Measurements from ENCODE around the gene EXOC3L4.
A peak's percentile ranks its signal among the peaks of the same experiment; 100 is the strongest.

EXOC3L4 gene

DNA sequence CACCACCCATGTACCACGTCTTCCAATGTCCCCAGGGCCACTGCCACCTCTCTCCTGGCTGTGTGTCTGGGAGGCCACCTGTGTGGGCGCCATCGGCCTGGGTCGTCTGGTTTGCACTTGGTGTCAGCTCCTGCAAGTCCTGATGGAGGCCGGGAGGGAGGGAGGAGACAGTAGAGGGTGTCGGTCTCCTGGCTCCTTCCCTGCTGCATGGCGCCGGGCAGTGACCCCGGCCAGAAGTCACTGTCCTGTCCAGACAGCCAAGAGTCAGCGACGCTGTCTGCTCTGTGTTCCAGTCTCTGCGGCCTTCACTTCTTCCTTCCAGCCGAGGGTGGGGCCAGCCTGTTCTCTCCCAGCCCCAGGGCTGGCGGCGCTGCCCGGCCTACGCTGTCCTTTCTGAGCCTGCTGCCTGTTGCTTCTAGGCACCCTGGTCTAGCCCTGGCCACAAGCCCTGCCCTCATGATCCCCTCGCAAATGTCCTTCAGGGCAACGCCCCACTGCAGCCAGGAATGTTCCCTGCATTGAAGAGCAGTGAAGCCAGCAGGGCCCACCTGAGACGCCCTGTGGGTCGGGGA lies 23.5 kb upstream of the EXOC3L4 start:
- DNase-seq (ENCODE audit: low spot score), result no peak

DNA sequence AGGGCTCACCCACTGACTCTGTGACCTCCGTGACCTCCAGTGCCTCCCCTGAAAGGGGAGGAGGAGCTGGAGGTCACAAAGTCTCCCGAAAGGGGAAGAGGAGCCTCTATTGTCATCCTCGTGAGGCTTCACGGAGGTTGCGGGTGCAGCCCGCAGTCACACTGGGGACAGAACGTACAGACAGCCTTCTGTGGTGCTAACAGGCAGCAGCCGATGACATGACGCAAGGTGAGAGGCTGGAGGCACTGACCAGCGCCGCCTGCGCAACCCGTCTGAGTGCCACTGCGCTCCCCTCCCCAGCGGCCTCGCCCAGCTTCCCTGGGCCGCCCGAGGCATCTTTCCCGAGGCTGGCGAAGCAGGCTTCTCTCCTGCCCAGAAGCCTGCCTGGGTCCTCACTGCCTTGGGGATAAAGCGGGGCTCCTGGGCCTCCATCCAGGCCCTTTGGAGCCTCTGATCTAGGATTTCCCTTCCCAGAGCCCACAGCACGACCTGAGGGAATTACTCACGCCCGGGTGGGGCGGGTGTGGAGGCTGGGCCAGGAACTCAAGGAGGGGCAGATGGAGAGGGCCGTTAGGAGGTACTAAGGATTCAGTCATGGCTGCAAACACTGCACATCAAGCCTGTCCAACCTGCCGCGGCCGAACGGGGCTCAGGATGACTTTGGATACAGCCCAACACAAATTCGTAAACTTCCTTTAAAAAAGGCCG lies 22.8 kb upstream of the EXOC3L4 start:
- DNase-seq (ENCODE audit: low spot score), result no peak

DNA sequence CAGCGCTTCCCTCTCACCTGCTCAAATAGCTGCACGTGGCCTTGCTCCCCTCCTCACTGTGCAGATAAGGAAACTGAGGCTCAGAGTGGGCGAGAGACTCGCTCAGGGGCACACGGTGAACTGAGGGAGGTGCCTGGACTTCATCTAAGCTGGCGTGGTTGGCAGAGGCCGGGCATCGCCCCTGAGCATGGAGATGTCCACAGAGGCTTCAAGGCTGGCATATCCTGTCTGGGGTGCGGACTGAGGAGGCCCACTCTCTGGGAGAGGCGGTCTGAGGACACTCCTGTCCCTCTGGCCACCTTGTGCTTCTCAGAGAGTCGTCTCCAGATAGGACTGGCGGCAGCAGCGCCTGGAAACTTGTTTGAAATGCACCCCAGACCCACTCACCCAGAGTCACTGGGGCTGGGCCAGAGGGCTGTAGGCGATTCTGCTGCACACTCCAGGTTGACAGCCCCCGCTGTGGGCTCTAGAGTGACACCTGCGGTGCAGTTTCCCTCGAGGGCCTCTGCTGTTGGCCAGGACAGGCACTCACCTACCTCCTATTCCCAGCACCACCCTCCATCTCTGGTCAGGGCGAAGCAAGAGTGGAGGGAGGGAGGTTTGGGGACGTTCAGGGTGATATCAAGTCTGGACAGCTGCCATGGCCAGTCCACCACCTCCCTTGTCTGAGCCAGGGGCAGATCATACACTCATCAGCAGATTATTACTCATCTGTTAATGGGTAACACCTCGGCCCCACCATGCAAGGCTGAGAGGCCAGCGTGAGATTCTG lies 21.7 kb upstream of the EXOC3L4 start:
- DNase-seq (ENCODE audit: low spot score), result no peak

DNA sequence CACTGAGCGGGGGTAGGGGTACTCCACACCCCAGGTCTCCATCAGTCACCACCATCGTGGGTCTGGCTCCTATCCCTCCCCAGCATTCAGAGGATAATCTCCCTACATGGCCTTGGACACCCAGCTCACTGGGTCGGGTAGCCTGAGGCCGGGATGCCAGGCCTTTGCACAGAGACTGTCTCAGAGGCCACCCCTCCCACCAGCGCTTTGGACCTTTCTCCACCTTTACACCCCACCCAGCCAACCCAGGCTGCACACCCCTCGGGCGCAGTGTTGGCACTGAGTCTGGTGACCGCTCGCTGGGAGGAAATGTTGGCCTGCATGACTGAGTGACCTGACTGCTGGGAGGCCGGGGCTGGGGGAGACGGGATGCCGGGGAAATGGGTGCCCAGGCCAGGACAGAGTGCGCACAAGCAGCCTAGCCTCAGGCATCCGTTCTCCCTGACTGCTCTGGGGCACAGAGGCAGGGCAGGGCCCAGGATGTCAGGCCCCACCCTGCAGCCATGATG lies 21.1 kb upstream of the EXOC3L4 start:
- no peak for DNase-seq (ENCODE audit: low spot score)

DNA sequence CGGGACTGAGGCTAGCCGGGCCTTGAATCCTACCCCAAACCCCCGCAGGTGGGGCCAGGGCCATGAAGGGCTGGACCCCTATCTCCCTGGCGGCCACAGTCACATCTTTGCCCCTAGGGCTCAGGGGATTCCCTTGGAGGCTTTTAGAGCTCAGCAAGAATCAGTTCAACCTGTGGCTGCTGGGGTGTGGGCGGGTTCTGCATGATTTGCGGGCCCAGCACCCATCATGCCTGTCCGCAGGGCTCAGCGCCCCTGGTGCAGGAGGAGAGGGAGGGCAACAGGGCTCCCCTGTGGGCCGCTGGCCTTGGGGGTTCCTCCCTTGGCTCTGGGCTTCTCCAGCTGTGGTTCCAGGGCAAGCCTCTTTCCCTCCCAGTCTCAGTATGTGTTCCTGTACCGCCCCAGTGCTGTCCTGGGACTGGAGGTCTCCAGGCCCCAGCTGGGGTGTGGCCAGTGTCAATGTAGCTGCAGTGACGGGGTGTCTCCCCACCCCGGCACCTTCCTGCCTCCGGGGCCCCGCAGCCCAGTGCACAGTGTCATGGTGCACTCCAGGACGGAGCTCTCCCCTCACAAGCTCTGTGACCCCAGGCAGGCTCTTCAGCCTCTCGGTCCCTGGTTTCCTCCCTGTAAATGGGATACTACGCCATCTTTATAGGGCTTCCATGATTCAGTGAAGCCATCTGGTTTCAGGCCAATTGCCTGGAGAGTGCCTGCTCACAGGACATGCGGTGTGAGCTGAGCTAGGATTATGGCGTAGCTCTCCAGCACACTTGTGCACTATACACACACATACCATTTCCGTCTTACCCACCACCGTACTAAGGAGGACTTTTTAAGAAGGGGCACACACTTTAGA lies 20.4 kb upstream of the EXOC3L4 start:
- DNase-seq (ENCODE audit: low spot score), result no peak

DNA sequence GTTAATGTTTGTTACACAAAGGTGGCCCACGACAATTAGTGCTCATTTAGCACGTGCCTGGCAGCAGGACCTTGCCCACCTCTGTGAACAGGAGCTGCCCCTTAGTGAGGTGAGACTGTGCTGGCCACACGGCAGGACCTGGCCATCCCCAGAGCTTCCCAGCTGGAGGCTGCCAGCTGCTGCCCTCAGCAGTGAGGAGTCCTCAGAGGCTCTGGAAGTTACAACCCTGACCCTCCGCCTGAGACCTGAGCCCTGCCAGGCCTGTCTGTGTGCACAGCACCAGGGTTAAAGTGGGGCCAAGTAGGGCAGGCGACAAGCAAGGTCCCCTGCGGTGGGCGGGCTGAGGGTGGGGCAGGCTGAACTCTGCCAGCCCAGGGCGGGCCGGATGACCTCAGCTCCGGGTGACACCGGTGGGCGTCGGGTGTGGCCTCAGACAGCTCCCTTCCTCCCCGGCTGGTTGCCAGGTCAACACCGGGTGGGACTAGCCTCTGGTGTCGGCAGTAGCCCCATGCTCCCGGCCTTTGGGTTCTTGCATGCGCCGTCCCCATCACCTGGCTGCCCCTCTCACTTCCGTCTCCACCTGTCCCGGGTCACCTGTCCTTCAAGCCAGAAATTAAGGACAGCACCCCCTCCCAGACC lies 19.7 kb upstream of the EXOC3L4 start:
- peak; percentile 47 for DNase-seq (ENCODE audit: low spot score)

DNA sequence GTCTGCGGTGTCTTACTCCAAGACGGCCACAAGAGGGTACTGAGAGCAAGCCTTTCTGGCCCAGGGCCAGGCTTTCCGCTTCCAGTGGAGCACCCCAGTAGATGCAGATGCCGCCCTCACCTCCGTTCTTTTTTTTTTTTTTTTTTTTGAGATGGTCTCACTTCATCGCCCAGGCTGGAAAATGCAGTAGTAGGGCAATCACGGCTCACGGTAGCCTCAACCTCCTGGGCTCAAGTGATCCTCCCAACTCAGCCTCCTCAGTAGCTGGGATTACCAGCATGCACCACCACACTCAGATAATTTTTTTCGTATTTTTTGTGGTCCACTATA lies 16.1 kb upstream of the EXOC3L4 start:
- DNase-seq (ENCODE audit: low spot score), result peak; percentile 76

DNA sequence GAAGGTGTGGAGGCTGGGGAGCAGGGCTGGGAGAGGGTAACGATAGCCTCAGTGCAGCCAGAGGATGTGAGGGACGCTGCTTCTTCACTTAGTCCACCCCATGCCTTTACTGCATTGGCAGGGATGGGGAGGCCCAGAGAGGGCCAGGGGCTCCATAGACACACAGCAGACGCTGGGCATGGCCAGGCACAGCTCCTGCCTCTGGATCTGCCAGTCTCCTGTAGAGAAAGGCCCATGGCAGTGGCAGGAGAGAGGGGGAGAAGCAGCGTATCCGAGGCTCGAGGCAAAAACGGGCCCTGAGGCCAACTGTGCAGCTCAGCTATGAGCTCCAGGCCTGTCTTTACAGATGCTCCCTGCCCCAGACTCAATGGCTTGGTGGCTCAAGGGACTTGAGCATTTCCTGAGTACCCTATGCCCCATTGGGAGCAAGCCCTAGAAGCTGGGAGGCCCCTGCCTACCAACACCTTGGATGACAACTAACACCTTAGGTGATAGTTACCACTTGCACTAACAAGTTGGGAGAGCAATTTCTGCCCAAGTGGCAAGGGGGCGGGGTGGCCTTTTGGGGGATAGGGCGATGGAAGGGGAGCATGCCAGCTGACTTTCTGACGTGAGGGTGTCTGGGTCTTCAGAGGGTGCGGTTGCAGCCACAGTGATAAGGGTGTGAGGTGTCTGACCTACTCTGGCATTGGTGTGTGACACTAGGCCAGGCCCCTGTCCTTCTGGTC lies 15.5 kb upstream of the EXOC3L4 start:
- DNase-seq (ENCODE audit: low spot score), result no peak

DNA sequence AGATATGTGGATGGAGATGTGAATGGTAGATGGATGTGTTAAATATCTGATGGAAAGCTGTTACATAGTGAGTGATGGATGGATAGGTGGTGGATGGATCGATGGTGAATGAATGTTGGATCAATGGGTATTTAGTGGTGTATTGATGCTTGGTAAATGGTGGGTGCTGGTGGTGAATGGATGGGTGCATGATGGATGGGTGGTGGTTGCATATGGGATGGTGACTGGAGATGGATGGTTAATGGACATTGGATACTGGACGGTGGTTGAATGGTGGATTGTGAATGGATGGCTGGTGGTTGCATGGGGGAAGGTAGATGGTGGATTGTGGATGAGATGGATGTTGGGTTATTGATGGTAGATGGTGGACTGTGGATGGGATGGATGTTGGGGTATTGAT lies 12.6 kb upstream of the EXOC3L4 start:
- DNase-seq (ENCODE audit: low spot score), result no peak

DNA sequence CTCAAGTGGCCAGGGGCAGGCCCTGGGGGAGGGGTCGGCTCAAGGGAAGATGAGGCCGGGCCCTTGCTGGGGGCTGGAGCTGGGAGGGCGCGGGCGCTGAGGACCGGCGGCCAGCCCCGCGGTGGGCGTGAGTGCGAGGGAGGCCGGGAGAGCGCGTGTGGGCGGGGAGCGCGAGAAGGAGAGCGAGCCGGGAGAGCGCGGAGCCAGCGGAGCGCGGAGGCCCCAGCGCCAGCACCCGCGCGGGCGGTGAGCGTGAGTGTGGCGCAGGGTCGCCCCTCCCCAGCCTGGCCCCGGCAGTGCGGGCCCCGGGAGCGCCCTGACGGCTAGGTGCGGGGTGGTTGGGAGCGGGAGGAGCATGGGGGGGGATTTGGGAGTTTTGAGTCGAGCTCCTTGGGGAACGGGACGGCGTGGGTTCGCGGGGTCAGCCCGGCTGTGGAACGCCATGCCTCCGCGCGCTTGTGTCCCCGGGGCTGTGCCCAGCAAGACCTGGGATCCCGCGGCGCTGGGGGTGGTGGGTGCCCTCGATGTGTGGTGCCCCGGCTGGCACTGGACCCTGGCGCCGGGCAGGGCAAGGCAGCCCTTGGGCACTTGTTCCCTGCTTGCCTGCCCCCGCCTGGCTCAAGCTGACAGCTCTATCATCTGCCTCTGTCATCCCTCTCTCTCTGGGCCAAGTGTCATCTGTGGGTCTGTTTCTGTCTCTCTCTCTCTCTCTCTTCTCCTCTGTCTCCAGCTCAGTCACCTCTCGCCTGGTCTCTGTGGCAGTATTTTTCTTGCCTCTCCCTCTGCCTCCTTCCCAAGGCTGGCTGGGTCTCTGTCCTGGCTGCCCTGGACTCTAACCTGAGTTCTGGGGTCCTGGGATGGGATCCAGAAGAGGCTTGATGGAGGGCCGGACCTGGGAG lies 10.3 kb upstream of the EXOC3L4 start, which contains the start of gene LBHD2:
LBHD2 (plus strand) TSS at position 190 of the 899 bp plus-strand sequence. CDS start 1,803 bp downstream, outside the sequence.
- DNase-seq (ENCODE audit: low spot score), result no peak

DNA sequence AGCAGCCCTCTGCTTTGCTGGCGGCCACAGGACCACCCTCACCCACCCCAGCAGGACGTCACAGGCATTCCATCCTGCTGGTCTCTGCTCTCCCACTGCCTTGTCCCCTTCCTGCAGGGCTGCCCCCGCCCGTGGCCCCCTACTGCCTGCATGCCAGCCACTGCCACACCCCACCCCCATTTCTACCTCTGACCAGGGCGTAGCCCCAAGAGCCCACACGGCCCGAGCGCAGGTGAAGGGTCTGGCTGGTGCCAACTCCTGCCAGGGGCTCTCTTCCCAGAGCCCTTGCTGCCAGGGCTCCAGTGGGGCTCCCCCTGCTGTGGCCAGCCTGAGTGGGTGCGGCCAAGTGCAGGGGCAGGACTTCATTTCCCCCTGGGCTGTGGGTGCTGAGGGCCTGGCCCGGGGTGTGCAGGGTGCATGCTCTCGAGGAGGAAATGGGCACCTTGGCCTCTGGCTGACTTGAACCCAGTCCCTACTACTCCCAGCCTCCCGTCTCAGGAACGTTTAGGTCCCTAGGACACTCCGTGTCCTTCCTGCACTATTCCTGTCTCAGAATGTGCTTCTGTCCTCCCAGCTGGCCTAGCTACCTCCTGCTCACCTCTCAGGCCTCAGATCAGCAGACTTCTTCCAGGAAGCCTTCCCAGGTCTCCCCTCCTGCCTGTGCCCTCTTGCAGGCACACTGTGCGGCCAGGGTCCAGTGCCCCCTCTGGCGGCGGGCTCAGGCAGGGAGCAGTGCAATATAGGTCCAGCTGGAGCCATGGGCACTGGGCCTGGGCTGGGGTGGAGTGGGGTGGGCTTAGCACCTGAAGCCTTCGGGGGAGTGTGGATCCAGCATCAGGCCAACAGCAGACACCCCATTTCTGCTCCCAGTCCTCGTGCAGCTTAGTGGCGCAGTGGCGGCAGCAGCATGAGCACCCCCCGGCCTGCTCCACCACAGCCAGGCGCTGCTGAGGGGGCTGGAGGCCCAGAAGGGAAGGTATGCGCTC lies 9.1 kb upstream of the EXOC3L4 start:
- no peak for DNase-seq (ENCODE audit: low spot score)

DNA sequence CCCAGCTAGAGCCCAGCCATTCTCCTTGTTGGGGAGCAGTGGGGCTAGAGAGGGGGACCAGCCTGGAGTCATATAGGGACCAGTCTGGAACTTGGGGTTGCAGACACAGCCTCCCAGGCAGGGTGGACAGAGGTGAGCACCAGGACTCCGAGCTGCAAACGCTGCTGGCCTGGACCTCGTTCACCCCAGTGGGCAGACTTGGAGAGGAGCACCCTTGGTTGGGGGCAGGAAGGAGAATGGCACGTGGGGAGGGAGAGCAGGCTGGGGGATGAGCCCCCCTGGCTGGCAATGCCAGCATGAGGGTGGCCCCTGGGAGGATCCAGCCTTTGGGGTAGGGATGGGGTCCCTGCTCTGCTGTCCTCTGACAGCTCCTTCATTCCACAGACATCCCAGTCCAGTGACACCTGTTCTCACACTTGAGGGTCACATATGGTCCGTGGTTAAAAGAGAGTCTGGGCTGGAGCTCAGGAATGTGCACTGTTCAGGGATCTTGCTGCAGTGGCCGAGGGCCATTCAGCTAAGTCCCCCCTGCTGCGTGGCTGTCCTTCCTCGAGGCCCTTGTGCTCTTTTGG lies 7.7 kb upstream of the EXOC3L4 start:
- DNase-seq (ENCODE audit: low spot score), result no peak

DNA sequence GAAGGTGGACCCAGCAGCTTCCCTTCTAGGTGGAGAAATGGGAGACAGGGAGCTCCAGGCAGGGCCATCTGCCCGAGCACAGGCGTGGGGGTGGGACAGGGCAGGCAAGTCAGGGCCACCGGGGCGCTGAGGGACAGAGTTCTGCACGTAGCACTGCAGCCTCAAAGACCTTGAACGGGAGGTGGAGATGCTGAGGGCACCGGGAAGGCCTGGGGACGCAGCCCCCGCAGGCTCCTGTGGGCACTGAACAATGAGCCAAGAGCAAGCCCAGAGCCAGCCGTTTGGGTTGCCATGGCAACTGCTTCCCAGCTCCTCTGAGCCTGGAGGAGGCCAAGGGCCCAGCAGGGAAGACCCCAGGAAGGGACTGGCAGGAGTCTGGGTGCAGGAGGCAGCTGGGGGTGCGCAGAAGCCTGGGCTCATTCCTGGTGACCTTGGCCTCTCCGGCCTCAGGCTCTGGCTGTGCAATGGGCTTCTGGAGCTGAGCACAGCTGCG lies 7.1 kb upstream of the EXOC3L4 start:
- DNase-seq (ENCODE audit: low spot score), result no peak

DNA sequence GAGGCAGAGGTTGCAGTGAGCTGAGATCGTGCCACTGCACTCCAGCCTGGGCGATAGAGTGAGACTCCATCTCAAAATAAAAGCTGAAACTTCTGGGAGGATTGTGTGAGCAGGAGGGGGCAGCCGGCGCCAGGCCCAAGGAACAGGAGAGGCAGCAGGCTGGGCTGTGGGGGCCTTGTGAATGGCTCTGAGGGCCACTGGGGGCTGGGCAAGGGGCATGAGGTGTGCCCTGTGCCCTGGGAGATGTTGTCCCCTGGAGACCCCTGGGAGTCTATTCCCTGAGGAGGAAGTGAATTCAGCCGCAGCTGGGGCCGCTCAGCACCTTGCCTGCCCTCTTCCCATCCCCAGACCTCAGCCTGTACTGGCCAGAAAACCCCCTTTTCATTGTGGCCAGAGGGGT lies 5.6 kb upstream of the EXOC3L4 start:
- no peak for DNase-seq (ENCODE audit: low spot score)

DNA sequence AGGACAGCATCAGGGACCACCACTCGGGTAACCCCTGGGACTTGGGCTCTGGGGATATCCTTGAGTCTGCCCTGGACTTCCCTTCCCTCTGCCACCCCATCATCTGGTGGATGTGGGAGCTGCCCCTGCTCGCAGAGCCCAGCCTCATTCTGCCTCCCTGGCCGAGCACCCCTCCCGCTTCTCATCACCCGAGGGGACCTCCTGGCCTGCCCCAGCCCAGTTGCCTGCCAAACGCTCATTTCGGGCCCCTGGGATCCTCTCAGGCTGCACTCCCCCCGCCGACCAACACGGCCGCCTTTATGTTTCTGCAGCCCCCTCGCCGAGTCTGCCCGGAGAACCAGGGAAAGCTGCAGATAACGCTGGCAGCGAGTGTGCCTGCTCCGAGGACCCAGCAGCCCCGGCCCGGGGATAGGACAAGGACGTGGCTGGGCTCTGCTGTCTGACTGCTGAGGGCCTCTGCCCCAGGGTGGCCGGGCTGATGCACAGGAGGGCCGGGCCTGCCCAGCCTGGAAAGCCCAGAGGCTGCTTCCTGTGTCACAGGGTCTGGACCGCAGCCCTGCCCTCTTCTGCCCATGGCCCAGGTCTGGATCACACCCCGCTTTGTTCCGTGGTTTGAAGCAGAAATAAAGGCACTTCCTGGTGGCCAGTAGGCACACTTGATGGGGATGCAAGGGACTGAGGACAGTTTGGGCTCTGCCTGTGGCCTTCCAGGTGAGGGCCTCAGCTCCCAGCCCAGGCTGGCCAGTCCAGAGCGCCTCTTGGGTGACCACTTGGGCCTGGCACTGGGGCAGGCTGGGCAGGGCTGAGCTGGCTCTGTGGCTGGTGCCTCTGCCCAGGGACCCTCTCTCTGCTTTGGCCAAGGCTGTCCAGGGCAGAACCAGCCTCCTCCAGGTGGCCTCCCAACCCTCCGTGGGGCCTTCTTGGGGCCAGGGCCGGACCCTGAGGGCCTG lies 4.9 kb upstream of the EXOC3L4 start:
- DNase-seq (ENCODE audit: low spot score), result no peak

DNA sequence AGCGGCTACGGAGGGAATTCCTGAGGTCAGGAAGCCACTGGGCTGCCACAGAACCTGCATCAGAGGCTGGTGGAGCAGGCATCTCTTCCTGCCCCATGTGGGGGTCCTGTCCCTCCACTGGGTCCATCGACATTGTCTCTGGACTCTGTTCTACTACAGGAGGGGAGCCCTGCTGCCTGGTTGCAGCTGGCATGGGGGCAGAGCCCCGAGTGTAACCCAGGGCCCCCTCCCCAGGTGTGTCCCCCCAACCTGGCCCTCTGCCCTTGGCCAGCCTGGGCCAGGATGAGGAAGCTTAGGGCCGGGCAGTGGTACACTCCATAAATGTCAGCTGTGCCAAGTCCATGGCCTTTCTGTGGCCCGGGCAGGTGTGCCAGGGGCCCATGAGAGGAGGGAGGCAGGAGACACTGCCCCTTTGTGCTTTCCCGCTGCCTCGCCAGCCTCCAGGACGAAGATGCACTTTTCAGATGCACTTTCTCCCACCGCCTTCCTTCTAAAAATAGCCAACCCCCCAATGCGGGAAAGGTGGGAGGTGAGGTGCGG lies 4.0 kb upstream of the EXOC3L4 start:
- DNase-seq (ENCODE audit: low spot score), result no peak
